Cardiac septum (tissue), 1 donor: ENCODE measurements around the gene LTBP4. TPM values are rescaled to one million over a fixed set of nuclear protein-coding genes. Genes with fewer than 3 reads are reported as not detected.
A peak's percentile ranks its signal among the peaks of the same experiment; 100 is the strongest.
"Not testable (repeated sequence)": the region's sequence is repeated elsewhere in the genome, so short reads cannot be mapped to it uniquely, and the experiment has no call there.

Experiments used
- DNase-seq: peaks from one replicate; pipeline ENCODE4 v3.0.0-alpha.2; 2020; ENCODE audit warnings: low spot score
- intact Hi-C: fragments of 100-400 bp; cut with DNase I; formaldehyde crosslinking; loops from one replicate; pipeline ENCODE4 v1.14.0; 2022
- total RNA-seq: library from RNA; stranded (reverse); fragmentation: NEBNext Ultra II Directional; extraction: Animal tissue kit (Norgen Biotek cat#: 25700); gene quantifications from one replicate; pipeline ENCODE4 v1.2.1, GENCODE V29; 2021
- donor health status: DM: no; HTN: no; CAD: no.

LTBP4 gene
- total RNA-seq, 1 donor from 2014 or later: 216 TPM

GRCh38 chr19:40575326-40575725 is 25.8 kb upstream of the LTBP4 start:
- no peak for DNase-seq
- intact Hi-C loops: no loop called here

GRCh38 chr19:40576151-40576584 is 25.0 kb upstream of the LTBP4 start:
- intact Hi-C loops: no loop called here
- no peak for DNase-seq

DNA sequence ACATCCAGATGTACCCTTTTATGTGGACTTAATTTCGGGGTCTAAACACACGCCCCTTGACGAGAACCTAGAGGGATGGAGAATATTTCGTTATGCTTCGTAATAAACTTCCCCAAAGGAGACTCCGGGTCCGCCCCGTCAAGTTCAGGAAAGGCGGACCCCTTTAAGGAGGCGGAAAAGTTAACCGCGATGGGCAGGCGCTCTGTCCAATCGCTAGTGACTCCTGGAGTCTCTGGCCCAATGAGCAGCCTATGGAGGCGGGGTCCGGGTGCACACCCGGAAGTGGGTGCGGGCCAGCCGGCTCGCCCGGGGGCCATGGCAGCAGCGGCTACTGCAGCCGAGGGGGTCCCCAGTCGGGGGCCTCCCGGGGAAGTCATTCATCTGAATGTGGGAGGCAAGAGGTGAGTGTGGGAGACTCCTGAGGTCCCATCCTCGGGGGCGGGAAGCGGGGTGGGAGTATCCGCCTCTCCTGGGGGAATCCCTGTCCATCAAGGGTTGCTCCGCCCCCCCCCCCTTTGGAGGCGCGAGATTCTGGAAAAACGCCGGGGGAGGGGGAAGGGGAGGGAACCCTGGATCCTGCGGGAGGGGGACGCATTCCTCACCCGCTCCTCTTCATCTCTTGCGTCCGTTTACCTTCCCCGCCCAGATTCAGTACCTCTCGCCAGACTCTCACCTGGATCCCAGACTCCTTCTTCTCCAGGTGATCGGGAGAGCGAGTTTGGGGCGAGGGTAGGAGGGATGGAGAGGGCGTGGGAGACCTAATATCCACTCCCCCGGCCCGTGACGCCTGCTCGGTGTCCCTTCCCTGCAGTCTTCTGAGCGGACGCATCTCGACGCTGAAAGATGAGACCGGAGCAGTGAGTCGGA is 24.4 kb upstream of the LTBP4 start, which contains the start of gene SHKBP1:
Gene SHKBP1 (plus strand): TSS at position 289 of the 867 bp plus-strand sequence. CDS start 27 bp downstream, at position 316.
- peak; percentile 97 for DNase-seq
- intact Hi-C loops: no loop called here

- DNase-seq: no peak
- intact Hi-C loops: no loop called here
These were observed 22.7 kb upstream of the LTBP4 start for GRCh38 chr19:40578442-40578908.

GRCh38 chr19:40580619-40581018 is 20.6 kb upstream of the LTBP4 start:
- intact Hi-C loops: no loop called here

GRCh38 chr19:40581531-40581930 is 19.6 kb upstream of the LTBP4 start:
- DNase-seq: no peak
- intact Hi-C loops: no loop called here

More at GRCh38 chr19:40580619-40581018, 20.6 kb upstream of the LTBP4 start:
- DNase-seq: no peak

GRCh38 chr19:40582467-40582866 is 18.7 kb upstream of the LTBP4 start:
- intact Hi-C loops: no loop called here

DNA sequence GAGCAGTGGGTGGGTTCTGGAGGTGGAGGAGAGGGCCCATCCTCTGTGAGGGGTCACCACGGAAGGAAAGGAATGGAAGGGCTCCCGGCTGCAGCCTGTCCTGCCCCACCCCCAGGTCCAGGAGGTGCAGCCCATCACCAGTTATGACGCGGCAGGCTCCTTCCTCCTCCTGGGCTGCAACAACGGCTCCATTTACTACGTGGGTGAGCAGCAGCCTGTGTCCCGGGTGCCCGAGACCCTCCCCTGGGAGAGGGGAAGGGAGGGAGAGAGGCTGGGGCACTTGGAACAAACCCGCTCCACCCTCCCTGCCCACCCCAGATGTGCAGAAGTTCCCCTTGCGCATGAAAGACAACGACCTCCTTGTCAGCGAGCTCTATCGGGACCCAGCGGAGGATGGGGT is 17.9 kb upstream of the LTBP4 start:
- no peak for DNase-seq
- intact Hi-C loops: no loop called here

More at GRCh38 chr19:40582467-40582866, 18.7 kb upstream of the LTBP4 start:
- no peak for DNase-seq

DNA sequence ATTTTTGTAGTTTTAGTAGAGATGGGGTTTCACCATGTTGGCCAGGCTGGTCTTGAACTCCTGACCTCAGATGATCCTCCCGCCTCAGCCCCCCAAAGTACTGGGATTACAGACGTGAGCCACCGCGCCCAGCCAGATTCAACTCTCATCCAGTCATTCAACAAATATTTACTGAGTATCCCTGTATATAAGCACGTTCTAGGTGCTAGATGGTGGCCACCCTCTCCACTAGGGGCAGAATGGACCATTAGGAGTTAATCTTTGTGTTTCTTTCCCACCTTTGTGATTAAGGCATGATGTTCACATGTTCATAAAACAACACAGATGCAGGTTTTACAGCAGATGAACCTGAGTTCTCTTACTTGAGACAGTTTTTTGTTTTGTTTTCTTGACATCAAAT is 17.2 kb upstream of the LTBP4 start:
- intact Hi-C loops: no loop called here
- no peak for DNase-seq

DNA sequence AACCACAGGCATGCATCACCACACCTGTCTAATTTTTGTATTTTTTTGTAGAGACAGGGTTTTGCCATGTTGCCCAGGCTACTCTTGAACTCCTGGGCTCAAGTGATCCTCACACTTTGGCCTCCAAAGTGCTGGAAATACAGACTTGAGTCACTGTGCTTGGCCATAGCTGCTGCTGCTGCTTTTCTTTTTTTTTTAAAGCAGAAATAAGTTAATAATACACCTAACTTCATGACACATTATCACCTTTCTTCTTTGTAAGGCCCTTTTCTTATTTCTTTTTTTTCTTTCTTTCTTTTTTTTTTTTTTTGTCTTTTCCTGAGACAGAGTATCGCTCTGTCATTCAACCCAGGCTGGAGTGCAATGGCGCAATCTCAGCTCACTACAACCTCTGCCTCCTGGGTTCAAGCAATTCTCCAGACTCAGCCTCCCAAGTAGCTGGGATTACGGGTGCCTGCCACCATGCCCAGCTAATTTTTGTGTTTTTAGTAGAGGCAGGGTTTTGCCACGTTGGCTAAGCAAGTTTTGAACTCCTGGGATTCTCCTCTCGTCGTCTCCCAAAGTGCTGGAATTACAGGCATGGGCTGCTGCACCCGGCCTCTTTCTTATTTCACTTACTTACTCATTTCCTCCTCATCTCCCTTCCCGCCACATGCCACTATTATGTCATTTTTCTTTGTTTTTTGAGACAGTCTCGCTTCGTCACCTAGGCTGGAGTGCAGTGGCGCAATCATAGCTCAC is 15.8 kb upstream of the LTBP4 start:
- no peak for DNase-seq
- intact Hi-C loops: no loop called here

DNA sequence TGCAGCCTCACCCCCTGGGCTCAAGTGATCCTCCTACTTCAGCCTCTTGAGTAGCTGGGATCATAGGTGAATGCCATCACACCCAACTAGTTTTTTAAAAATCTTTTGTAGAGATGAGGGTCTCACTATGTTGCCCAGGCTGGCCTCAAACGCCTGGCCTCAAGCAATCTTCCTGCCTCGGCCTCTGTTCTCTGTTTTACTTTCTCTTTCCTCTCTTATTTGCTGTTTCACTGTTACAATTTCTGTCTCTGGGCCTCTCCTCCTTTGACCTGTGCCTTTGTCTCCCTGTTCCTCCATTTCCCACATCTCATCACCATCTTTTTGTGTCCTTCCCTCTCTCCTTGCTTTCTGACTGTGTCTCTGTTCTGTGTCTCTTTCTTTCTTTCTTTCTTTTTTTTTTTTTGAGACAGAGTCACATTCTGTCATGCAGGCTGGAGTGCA is 15.2 kb upstream of the LTBP4 start:
- intact Hi-C loops: no loop called here
- no peak for DNase-seq

DNA sequence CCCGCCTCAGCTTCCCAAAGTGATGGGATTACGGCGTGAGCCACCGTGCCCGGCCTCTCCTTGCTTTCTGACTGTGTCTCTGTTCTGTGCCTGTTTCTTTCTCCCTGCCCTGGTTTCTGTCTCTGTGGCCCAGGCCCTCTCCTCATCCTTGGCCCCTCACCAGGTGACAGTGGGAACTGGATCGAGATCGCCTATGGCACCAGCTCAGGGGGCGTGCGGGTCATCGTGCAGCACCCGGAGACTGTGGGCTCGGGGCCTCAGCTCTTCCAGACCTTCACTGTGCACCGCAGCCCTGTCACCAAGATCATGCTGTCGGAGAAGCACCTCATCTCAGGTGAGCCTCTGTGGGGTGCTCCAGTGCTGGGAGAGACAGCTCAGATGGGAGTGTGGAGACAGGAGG is 14.6 kb upstream of the LTBP4 start:
- intact Hi-C loops: no loop called here
- no peak for DNase-seq

GRCh38 chr19:40588110-40588854 is 12.9 kb upstream of the LTBP4 start:
- DNase-seq: no peak
- intact Hi-C loops: no loop called here

- no peak for DNase-seq
- intact Hi-C loops: no loop called here
These were observed 12.1 kb upstream of the LTBP4 start for GRCh38 chr19:40588926-40589569.

DNA sequence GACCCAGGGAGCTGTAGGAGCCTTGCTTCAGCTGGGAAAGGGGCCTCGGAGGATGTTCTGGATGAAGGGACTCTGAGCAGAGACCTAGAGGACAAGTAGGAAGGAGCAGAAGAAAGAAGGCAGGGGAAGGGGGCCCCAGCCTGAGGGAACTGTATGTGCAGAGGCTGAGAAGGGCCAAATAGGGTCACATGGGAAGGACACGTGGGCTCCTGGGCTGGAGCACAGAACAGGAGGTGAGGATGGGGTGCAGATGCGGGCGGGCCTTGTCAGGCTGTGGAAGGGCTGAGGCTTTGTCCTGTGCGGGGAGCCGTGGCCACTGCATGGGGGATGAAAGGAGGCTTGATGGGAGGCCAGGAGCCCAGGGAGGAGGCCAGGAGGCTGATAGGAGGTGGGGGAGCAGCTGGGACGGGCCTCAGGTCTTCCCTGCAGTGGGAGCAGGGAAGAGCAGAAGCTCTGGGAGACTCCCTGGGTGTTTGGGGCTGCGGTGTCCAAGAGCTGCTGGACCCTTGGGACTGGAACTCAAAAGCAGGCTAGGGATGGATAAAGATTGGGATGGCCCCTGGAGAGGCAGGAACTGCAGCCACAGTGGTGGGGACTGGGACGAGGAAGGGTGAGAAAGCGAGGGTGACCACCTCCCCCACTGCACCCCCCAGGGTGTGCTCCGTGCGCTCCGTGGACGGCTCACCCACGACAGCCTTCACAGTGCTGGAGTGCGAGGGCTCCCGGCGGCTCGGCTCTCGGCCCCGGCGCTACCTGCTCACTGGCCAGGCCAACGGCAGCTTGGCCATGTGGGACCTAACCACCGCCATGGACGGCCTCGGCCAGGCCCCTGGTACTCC is 11.4 kb upstream of the LTBP4 start:
- intact Hi-C loops: no loop called here
- no peak for DNase-seq

- DNase-seq: no peak
- intact Hi-C loops: no loop called here
These were observed 10.5 kb upstream of the LTBP4 start for GRCh38 chr19:40590464-40591265.

DNA sequence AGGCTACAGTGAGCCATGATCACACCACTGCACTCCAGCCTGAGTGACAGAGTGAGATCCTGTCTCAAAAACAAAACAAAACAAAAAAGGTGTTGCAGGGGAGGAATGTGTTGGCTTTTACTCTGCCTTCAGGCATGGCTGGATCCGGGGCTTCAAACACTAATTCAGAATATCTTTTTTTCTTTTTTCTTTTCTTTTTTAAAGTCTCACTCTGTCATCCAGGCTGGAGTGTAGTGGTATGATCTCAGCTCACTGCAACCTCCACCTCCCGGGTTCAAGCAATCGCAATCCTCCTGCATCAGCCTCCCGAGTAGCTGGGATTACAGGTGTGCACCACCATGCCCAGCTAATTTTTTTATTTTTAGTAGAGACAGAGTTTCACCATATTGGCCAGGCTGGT is 9.4 kb upstream of the LTBP4 start:
- intact Hi-C loops, DNase-seq: not testable (repeated sequence)

- intact Hi-C loops: no loop called here
- no peak for DNase-seq
These were observed 9.0 kb upstream of the LTBP4 start for GRCh38 chr19:40592170-40592569.
